Measurements from ENCODE around the gene RASSF3.
A peak's percentile ranks its signal among the peaks of the same experiment; 100 is the strongest.
"Not testable (repeated sequence)": the region's sequence is repeated elsewhere in the genome, so short reads cannot be mapped to it uniquely, and the experiment has no call there.

RASSF3 gene

GRCh38 chr12:64688715-64689114, 78.4 kb downstream of the RASSF3 start:
- H3K4me3 Mint-ChIP-seq = peak overlapping the region; percentile 52
- DNase-seq = no peak
- peaks cover 86% of the 10 kb centered on the region for H3K4me1 Mint-ChIP-seq
- H3K36me3 Mint-ChIP-seq = peaks cover 65% of the 10 kb centered on the region
- H3K9me3 Mint-ChIP-seq = no peaks in the 10 kb centered on the region
- CTCF ChIA-PET = interaction anchor here (1.1 to 1.9 kb wide), 3 partner anchors 9 to 139 kb away, joined by 4 to 18 read pairs (median 8); no protein-coding TSS in a partner anchor
- no peaks in the 10 kb centered on the region for H3K27me3 Mint-ChIP-seq
- H3K27ac Mint-ChIP-seq = peak overlapping the region; percentile 93

DNA sequence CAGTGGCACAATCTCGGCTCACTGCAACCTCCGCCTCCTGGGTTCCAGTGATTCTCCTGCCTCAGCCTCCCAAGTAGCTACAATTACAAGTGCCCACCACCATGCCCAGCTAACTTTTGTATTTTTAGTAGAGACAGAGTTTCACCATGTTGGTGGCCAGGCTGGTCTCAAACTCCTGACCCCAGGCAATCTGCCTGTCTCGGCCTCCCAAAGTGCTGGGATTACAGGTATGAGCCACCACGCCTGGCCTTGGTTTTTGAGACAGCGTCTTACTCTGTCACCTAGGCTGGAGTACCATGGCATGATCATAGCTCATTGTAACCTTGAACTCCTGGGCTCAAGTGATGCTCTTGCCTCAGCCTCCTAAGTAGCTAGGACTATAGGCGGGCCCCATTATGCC, 79.9 kb downstream of the RASSF3 start:
- peaks cover 66% of the 10 kb centered on the region for H3K36me3 Mint-ChIP-seq
- CTCF ChIA-PET = interaction anchor here (0.7 to 1.9 kb wide), 2 partner anchors 141 to 317 kb away, joined by 3 to 8 read pairs; no protein-coding TSS in a partner anchor
- not testable (repeated sequence) for DNase-seq

GRCh38 chr12:64691227-64691794, 81.0 kb downstream of the RASSF3 start:
- no peaks in the 10 kb centered on the region for H3K9me3 Mint-ChIP-seq
- no peak overlapping the region for H3K4me3 Mint-ChIP-seq
- CTCF ChIA-PET = interaction anchor here (0.7 to 2.4 kb wide), 3 partner anchors 82 to 143 kb away, joined by 3 to 6 read pairs (median 4); no protein-coding TSS in a partner anchor
- H3K27me3 Mint-ChIP-seq = no peaks in the 10 kb centered on the region
- H3K36me3 Mint-ChIP-seq = peaks cover 60% of the 10 kb centered on the region
- peaks cover 82% of the 10 kb centered on the region for H3K4me1 Mint-ChIP-seq
- no peak for DNase-seq
- H3K27ac Mint-ChIP-seq = peak overlapping the region; percentile 34

More for the DNA sequence above, 79.9 kb downstream of the RASSF3 start:
- H3K27me3 Mint-ChIP-seq, H3K4me3 Mint-ChIP-seq, H3K27ac Mint-ChIP-seq, H3K9me3 Mint-ChIP-seq: not testable (repeated sequence)
- peaks cover 82% of the 10 kb centered on the region for H3K4me1 Mint-ChIP-seq

GRCh38 chr12:64691795-64692583, 81.7 kb downstream of the RASSF3 start:
- H3K4me1 Mint-ChIP-seq = peaks cover 84% of the 10 kb centered on the region
- CTCF ChIA-PET = interaction anchor here (0.7 to 2.4 kb wide), 3 partner anchors 83 to 144 kb away, joined by 3 to 6 read pairs (median 4); no protein-coding TSS in a partner anchor
- H3K9me3 Mint-ChIP-seq = no peaks in the 10 kb centered on the region
- peaks cover 62% of the 10 kb centered on the region for H3K36me3 Mint-ChIP-seq
- no peaks in the 10 kb centered on the region for H3K27me3 Mint-ChIP-seq
- no peak overlapping the region for H3K4me3 Mint-ChIP-seq
- no peak for DNase-seq
- H3K27ac Mint-ChIP-seq = peak overlapping the region; percentile 60

- CTCF ChIA-PET = interaction anchor here (1.4 to 5.5 kb wide), 4 partner anchors 27 to 145 kb away, joined by 3 to 110 read pairs (median 14); no protein-coding TSS in a partner anchor
- no peak for DNase-seq
- no peaks in the 10 kb centered on the region for H3K27me3 Mint-ChIP-seq
- peak overlapping the region; percentile 70 for H3K27ac Mint-ChIP-seq
- no peak overlapping the region for H3K4me3 Mint-ChIP-seq
- peaks cover 51% of the 10 kb centered on the region for H3K36me3 Mint-ChIP-seq
- H3K9me3 Mint-ChIP-seq = no peaks in the 10 kb centered on the region
- peaks cover 74% of the 10 kb centered on the region for H3K4me1 Mint-ChIP-seq
Measured at GRCh38 chr12:64694130-64695040, 84.1 kb downstream of the RASSF3 start.

DNA sequence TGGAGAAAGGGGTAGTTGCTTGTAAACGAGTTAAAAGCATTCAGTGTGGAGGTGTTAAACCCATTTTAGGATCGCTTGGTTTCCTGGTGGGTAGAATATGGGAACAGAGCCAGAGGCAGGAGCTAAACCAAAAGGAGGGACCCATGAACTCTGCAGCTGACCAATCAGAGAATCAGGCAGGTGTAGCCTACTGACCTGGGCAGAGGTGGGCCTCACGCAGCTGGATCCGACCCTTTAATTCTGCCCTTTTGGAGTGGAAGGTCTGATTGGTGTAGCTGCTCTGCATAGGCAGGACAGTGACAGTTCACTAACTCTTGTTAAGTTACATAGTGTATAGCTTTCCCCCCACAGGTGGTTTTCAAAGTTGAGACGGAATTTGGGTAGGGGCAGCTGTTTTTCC, 85.3 kb downstream of the RASSF3 start:
- H3K36me3 Mint-ChIP-seq = peaks cover 56% of the 10 kb centered on the region

DNA sequence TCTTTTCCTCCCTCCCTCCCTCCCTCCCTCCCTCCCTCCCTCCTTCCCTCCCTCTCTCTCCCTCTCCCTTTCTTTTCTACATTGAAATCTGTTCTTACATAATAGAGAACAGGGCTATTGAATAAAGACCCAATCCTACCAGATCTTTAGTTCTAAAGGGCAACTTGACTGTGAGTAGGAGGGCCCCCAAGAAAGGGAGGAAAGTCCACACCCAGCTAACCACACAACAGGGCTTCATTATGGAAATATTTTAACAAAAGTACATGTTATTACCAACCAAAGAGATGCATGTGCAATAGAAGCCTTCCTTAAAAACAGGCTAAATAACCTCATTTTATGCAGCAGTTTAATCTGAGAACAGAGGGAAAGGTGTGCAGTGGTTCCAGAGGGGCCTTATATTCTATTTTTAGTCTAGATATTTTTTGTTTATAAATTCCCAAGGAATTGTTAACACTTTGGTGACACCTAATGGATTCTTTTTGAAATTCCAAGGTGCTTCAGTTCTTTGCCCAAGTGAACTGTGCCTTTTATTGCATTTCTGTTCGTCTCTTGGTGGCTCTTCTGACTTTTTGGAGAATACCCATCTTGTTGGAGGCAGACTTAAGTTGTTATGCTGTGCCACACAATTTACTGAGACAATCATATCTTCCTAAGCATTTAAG, 85.9 kb downstream of the RASSF3 start:
- Mint-ChIP-seq H3K4me1 (peaks cover 80% of the 10 kb centered on the region), H3K36me3 (peaks cover 61% of the 10 kb centered on the region), H3K27ac (peak overlapping the region; percentile 64), H3K4me3 (no peak overlapping the region), H3K9me3 (no peaks in the 10 kb centered on the region), H3K27me3 (no peaks in the 10 kb centered on the region)
- CTCF ChIA-PET = interaction anchor here (0.7 to 5.5 kb wide), 11 partner anchors 11 to 147 kb away, joined by 3 to 110 read pairs (median 6); no protein-coding TSS in a partner anchor
- no peak for DNase-seq

More for the DNA sequence above, 85.3 kb downstream of the RASSF3 start:
- CTCF ChIA-PET = interaction anchor here (0.7 to 5.5 kb wide), 7 partner anchors 10 to 146 kb away, joined by 3 to 110 read pairs (median 5); no protein-coding TSS in a partner anchor
- Mint-ChIP-seq H3K4me3 (no peak overlapping the region), H3K27me3 (no peaks in the 10 kb centered on the region), H3K4me1 (peaks cover 75% of the 10 kb centered on the region), H3K9me3 (no peaks in the 10 kb centered on the region), H3K27ac (peak overlapping the region; percentile 21)
- no peak for DNase-seq

DNA sequence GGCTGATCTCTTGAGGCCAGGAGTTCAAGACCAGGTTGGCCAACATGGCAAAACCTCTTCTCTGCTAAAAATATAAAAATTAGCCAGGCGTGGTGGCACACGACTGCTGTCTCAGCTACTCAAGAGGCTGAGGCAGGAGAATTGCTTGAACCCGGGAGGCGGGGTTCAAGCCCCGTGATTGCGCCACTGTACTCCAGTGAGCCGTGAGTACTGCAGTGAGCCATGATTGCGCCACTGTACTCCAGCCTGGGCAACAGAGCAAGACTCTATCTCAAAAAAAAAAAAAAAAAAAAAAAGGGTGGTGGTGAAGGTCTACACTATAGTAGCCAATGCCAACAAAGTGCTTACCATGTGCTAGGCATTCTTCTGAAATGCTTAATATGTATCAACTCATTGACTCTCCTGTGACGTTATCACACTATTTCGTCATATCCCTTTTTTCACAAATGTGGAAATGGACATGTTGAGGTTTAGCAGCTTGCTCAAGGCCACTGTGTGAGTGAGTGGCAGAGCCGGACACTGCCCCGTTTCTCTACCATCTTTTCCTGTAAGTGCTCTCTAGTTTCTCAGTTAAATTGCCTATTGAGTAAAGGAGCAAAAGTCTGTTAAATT, 89.3 kb downstream of the RASSF3 start:
- no peak for DNase-seq
- no peak overlapping the region for H3K4me3 Mint-ChIP-seq
- peaks cover 53% of the 10 kb centered on the region for H3K36me3 Mint-ChIP-seq
- no peaks in the 10 kb centered on the region for H3K27me3 Mint-ChIP-seq
- no peaks in the 10 kb centered on the region for H3K9me3 Mint-ChIP-seq
- peaks cover 57% of the 10 kb centered on the region for H3K4me1 Mint-ChIP-seq
- CTCF ChIA-PET = interaction anchor here (0.6 to 1.9 kb wide), 4 partner anchors 36 to 182 kb away, joined by 3 to 13 read pairs (median 4); partner anchors contain the start of gene RASSF3
- H3K27ac Mint-ChIP-seq = no peak overlapping the region

DNA sequence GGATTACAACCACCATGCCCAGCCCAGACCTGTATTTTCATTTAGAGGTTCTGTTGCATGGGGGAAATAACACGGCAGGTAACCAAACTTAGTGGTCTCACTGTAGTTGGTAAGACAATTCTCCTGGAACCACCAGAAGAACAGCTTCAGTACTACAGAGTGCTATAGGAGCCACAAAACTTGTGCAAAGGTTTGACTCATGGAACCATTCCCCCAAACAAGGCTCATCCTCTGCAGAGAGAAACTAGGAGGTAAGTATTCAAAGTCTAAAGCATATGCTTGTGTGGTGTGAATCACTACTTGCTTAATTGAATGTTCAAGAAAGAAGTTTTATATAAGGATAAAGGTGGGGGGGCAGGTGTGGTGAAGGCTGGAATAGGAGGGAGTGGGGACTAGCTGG, 90.2 kb downstream of the RASSF3 start:
- CTCF ChIA-PET = interaction anchor here (0.8 to 1.9 kb wide), 6 partner anchors 18 to 151 kb away, joined by 3 to 13 read pairs (median 4); partner anchors contain the start of gene RASSF3
- Mint-ChIP-seq H3K36me3 (peaks cover 49% of the 10 kb centered on the region), H3K4me3 (no peak overlapping the region), H3K27me3 (no peaks in the 10 kb centered on the region), H3K4me1 (peaks cover 50% of the 10 kb centered on the region), H3K9me3 (no peaks in the 10 kb centered on the region), H3K27ac (peak overlapping the region; percentile 64)
- no peak for DNase-seq

DNA sequence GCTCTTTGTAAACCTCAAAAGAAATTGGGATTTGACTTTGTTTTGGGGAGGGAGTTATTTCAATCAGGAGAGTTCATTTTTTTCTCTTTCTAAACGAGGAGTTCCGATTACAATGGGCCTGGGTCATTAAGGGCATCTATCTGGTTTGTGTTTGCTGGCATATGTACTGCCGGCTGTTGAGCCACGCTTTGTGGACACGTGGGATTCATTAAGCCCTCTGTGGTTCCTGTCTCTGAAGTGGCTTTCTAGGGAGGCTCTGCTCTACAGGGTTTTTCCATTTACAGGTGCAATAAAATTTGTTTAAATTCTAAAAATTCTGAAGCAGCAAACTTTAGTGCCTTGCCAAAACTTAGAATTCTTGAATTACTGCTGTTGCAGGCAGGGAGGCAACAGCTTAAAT, 91.0 kb downstream of the RASSF3 start:
- Mint-ChIP-seq H3K4me3 (no peak overlapping the region), H3K4me1 (peaks cover 43% of the 10 kb centered on the region), H3K9me3 (no peaks in the 10 kb centered on the region), H3K27me3 (no peaks in the 10 kb centered on the region), H3K27ac (peak overlapping the region; percentile 64), H3K36me3 (peaks cover 48% of the 10 kb centered on the region)
- DNase-seq = no peak
- CTCF ChIA-PET = interaction anchor here (1.0 to 1.9 kb wide), 3 partner anchors 91 to 152 kb away, joined by 4 to 13 read pairs (median 5); partner anchors contain the start of gene RASSF3

DNA sequence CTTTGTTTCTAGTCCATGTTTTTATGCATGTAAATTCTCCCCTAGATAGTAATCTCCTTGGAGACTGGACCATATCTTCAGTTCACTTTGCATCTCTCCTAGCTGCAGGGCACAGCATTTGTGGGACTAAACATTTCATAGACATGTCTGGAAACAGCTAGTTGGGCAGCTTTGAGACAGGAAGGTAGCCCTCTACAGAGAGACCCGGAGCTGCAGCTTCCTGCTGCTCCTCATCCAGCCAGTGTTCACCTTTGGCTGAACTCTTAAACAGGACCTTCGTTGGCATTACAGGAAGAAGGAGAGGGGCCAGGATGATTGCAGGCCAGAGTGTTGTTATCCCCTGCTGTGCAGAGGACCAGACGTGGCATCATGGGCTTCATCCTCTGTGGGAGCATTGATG, 96.0 kb downstream of the RASSF3 start:
- no peak for DNase-seq
- Mint-ChIP-seq H3K27me3 (no peaks in the 10 kb centered on the region), H3K9me3 (no peaks in the 10 kb centered on the region), H3K4me1 (peaks cover 7% of the 10 kb centered on the region), H3K27ac (peak overlapping the region; percentile 62), H3K4me3 (no peak overlapping the region), H3K36me3 (peaks cover 38% of the 10 kb centered on the region)
- CTCF ChIA-PET = interaction anchor here (1.8 kb wide), 1 partner anchor 158 kb away, joined by 4 read pairs; no protein-coding TSS in a partner anchor

DNA sequence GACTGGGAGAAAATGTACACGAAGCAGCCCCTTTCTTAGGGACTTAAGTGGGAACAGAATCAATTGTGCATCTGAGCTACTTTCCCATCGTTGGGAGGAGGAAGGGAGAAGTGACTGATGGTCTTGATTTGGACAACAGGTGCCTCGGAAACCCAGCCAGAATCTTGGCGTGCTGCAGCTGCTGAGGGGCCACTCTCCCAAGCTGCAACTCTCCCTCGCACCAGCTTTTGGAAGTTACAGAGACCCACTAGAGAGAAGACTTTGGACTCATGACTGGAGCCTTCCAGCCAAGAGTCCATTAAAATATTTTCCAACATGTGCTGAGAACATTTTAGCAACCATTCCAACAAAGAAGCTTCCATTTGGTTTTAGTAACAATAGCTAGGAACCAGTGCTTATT, 96.6 kb downstream of the RASSF3 start:
- no peaks in the 10 kb centered on the region for H3K27me3 Mint-ChIP-seq
- H3K9me3 Mint-ChIP-seq = no peaks in the 10 kb centered on the region
- H3K4me1 Mint-ChIP-seq = peaks cover 3% of the 10 kb centered on the region
- H3K27ac Mint-ChIP-seq = no peak overlapping the region
- CTCF ChIA-PET = interaction anchor here (0.8 to 1.8 kb wide), 2 partner anchors 158 to 159 kb away, joined by 3 to 4 read pairs; no protein-coding TSS in a partner anchor
- H3K4me3 Mint-ChIP-seq = no peak overlapping the region
- H3K36me3 Mint-ChIP-seq = peaks cover 34% of the 10 kb centered on the region
- no peak for DNase-seq
